GM21786 (cell line): ENCODE results near the gene RFLNA.
"Not testable (repeated sequence)": the region's sequence is repeated elsewhere in the genome, so short reads cannot be mapped to it uniquely, and the experiment has no call there.

Source experiments
- ATAC-seq: cut with Tn5 transposase; IDR thresholded peaks from one replicate; pipeline ENCODE4 v1.9.1; 2021; ENCODE audit not compliant: unreplicated experiment

The RFLNA gene

GRCh38 chr12:124318278-124319020 is 23.6 kb downstream of the RFLNA start:
- no peak for ATAC-seq

- no peak for ATAC-seq
Measured at GRCh38 chr12:124319368-124320050, 24.6 kb downstream of the RFLNA start.

GRCh38 chr12:124321040-124321481 is 26.2 kb downstream of the RFLNA start:
- ATAC-seq: no peak

GRCh38 chr12:124321556-124322270 is 26.8 kb downstream of the RFLNA start:
- ATAC-seq: no peak

GRCh38 chr12:124322271-124322998 is 27.5 kb downstream of the RFLNA start:
- no peak for ATAC-seq

GRCh38 chr12:124322999-124323328 is 28.1 kb downstream of the RFLNA start:
- not testable (repeated sequence) for ATAC-seq

- no peak for ATAC-seq
Measured at GRCh38 chr12:124323771-124324530, 29.1 kb downstream of the RFLNA start.

GRCh38 chr12:124324803-124325705 is 30.2 kb downstream of the RFLNA start:
- ATAC-seq: no peak

GRCh38 chr12:124326104-124326503 is 31.2 kb downstream of the RFLNA start:
- ATAC-seq: no peak

- ATAC-seq: no peak
Measured at GRCh38 chr12:124326871-124327270, 32.0 kb downstream of the RFLNA start.

- no peak for ATAC-seq
Measured at GRCh38 chr12:124327362-124328043, 32.6 kb downstream of the RFLNA start.

- ATAC-seq: no peak
Measured at GRCh38 chr12:124328116-124328515, 33.2 kb downstream of the RFLNA start.

GRCh38 chr12:124328636-124329035 is 33.7 kb downstream of the RFLNA start:
- ATAC-seq: no peak

- no peak for ATAC-seq
Measured at GRCh38 chr12:124332058-124332672, 37.3 kb downstream of the RFLNA start.

GRCh38 chr12:124332900-124333299 is 38.0 kb downstream of the RFLNA start:
- no peak for ATAC-seq

- no peak for ATAC-seq
Measured at GRCh38 chr12:124333724-124334123, 38.8 kb downstream of the RFLNA start.

- no peak for ATAC-seq
Measured at GRCh38 chr12:124334266-124334665, 39.4 kb downstream of the RFLNA start.

- no peak for ATAC-seq
Measured at GRCh38 chr12:124334976-124335375, 40.1 kb downstream of the RFLNA start.
